RWPE2 (cell line): Measurements from ENCODE around the gene UTRN.

Experiments used
- ATAC-seq: fragments of 200-7000 bp; cut with Tn5 transposase; 3 replicates; pipeline ENCODE4 v1.9.1; 2021; ENCODE audit warnings: low read depth
- DNase-seq: peaks from one replicate; pipeline ENCODE4 v3.0.0-alpha.2; 2020; ENCODE audit warnings: low spot score
- H3K27ac ChIP-seq: fragments of 450-650 bp; 2 replicates; pipeline ENCODE4 v1.5.1; 2017; ENCODE audit warnings: mild to moderate bottlenecking; ENCODE audit not compliant: poor library complexity, severe bottlenecking
- H3K27me3 ChIP-seq: fragments of 250-450 bp; sonication (Bioruptor Pico); 2 replicates; pipeline ENCODE4 v1.5.1; 2021; ENCODE audit warnings: mild to moderate bottlenecking, moderate library complexity; ENCODE audit not compliant: insufficient read depth, poor library complexity, severe bottlenecking
- H3K36me3 ChIP-seq: fragments of 250-450 bp; sonication (Bioruptor Pico); 2 replicates; pipeline ENCODE4 v1.5.1; 2020; ENCODE audit warnings: low read depth, mild to moderate bottlenecking, moderate library complexity
- H3K4me1 ChIP-seq: fragments of 250-450 bp; sonication (Bioruptor Pico); 2 replicates; pipeline ENCODE4 v1.5.1; 2021; ENCODE audit warnings: mild to moderate bottlenecking, moderate library complexity; ENCODE audit not compliant: insufficient read depth, poor library complexity, severe bottlenecking
- H3K4me3 ChIP-seq: fragments of 250-450 bp; sonication (Bioruptor Pico); 2 replicates; pipeline ENCODE4 v1.5.1; 2021; ENCODE audit warnings: mild to moderate bottlenecking, moderate library complexity; ENCODE audit not compliant: severe bottlenecking
- H3K9me3 ChIP-seq: fragments of 250-450 bp; sonication (Bioruptor Pico); 2 replicates; pipeline ENCODE4 v1.5.1; 2021; ENCODE audit warnings: mild to moderate bottlenecking, moderate library complexity; ENCODE audit not compliant: severe bottlenecking
- TF ChIP-seq, protein P1 (sequence below): fragments of 450-650 bp; IDR thresholded peaks from one replicate; pipeline ENCODE4 v1.5.1; 2017; ENCODE audit warnings: mild to moderate bottlenecking, moderate library complexity; ENCODE audit not compliant: poor library complexity, severe bottlenecking

UTRN gene

DNA sequence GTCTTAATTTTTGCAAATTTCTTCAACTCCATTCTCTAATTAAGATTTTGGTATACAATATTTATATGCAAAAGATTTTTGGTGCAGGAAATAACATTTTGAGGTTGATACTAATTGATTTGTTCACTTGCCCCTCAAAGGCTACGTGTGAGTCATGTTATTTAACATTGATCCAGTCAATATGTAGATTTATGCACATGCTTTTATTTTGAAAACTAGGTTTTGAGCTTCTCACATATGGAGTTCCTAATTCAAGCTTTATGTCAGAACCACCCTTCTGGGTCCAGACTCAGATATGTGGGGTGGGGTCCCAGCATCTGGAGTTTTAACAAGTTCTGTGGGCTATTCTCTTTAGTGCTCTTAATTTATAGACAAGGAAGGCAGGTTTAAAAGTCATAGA, 13.8 kb downstream of the UTRN start:
- H3K4me1 ChIP-seq: peaks cover 7% of the 10 kb centered on the region
- no peak for DNase-seq

DNA sequence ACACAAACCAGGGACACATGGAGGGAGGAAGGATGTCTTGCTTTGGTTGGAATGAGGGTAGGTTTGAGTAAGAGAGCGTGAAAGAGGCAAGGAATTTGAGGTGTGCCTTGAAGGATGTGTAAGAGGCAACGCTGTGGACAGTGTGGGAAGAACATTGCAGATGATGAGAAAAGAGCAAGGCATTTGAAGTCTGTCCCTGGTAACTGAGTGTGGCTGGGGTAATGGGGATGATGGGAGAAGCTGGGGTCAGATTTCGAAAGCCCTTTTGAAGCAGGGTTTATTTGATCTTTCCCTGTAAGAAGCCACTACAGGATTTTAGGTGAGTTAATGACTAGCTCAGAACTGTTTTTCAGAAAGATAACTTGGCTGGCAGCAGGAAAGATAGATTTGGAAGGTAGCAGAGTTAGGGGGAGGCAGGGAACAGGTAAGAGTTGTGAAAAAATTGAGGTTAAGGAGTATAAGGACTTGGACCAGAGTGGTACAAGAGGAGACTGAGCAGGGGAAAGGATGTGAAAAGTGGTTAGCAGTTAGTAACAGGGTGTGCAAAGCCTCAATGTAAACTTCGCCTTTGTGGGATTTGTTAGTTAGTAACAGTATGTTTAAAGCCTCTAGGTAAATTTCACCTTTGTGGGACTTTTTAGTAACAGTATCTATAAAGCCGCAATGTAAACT, 17.7 kb downstream of the UTRN start:
- peak; percentile 27; the same call in 1 of the 3 replicates for ATAC-seq
- H3K4me1 ChIP-seq: no peaks in the 10 kb centered on the region
- H3K27ac ChIP-seq: no peak overlapping the region
- no peaks in the 10 kb centered on the region; the same call in 1 of the 2 replicates for H3K36me3 ChIP-seq
- H3K9me3 ChIP-seq: no peaks in the 10 kb centered on the region
- TF ChIP-seq, protein P1, sequence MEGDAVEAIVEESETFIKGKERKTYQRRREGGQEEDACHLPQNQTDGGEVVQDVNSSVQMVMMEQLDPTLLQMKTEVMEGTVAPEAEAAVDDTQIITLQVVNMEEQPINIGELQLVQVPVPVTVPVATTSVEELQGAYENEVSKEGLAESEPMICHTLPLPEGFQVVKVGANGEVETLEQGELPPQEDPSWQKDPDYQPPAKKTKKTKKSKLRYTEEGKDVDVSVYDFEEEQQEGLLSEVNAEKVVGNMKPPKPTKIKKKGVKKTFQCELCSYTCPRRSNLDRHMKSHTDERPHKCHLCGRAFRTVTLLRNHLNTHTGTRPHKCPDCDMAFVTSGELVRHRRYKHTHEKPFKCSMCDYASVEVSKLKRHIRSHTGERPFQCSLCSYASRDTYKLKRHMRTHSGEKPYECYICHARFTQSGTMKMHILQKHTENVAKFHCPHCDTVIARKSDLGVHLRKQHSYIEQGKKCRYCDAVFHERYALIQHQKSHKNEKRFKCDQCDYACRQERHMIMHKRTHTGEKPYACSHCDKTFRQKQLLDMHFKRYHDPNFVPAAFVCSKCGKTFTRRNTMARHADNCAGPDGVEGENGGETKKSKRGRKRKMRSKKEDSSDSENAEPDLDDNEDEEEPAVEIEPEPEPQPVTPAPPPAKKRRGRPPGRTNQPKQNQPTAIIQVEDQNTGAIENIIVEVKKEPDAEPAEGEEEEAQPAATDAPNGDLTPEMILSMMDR: no peak
- no peak for DNase-seq
- H3K27me3 ChIP-seq: no peaks in the 10 kb centered on the region
- no peak overlapping the region for H3K4me3 ChIP-seq

More for the DNA sequence above, 13.8 kb downstream of the UTRN start:
- TF ChIP-seq, protein P1: no peak
- Histone ChIP-seq H3K27ac (no peak overlapping the region), H3K36me3 (peaks cover 28% of the 10 kb centered on the region), H3K4me3 (no peak overlapping the region), H3K27me3 (no peaks in the 10 kb centered on the region), H3K9me3 (no peaks in the 10 kb centered on the region)
- ATAC-seq: no peak

DNA sequence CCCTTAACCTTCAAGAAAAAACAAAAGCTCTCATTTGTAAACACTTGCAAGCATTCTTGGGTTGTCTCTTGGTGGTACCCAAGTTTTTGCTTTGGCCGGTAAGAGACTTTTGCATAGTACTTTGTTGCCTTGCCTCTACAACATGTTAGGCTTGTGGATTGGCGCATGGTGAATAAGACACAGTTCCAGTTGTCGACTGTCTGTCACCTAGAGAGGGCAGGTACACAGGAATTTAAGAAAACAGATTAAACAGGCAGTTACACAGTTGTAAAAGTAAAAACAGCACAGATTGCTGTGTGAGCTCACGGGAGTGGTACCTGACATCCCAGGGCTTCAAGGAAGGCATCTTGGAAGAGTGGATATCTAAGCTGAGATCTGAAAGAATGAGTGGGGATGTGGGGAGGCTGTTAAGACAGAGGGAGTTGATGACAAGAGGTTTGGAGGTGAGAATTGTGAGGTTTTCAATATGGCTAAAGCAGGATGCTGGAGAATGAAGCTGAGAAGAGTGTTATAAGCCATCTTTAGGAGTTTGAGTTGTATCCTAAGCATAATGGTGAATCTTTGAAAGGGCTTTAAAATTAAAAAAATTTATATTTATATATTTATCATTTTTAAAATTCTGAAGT, 19.2 kb downstream of the UTRN start:
- Histone ChIP-seq H3K27ac (no peak overlapping the region), H3K9me3 (no peaks in the 10 kb centered on the region), H3K27me3 (no peaks in the 10 kb centered on the region), H3K4me1 (no peaks in the 10 kb centered on the region), H3K36me3 (peaks cover 8% of the 10 kb centered on the region; the same call in 1 of the 2 replicates), H3K4me3 (no peak overlapping the region)
- no peak for ATAC-seq
- DNase-seq: no peak
- TF ChIP-seq, protein P1: no peak

DNA sequence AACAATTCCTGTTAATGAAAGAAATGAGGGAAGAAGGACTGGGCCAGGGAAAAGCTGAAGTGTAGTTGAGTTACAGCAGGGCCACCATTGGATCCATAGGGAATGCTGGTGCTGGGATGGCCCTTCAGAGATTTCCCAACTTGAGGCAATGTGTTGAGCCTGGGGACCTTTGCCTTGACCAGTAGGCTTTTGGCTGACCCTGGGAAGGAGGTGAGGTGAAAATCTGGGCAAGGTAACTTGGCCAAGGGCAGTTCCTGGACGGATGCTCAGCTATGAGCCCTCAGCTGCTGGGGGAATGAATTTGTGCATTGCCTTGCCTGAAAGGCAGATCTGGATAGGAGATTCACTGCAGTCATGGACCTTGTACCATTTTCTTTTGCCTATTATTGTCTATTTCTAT, 20.4 kb downstream of the UTRN start:
- TF ChIP-seq, protein P1: no peak
- no peaks in the 10 kb centered on the region for H3K4me1 ChIP-seq
- H3K27me3 ChIP-seq: no peaks in the 10 kb centered on the region
- H3K9me3 ChIP-seq: no peaks in the 10 kb centered on the region
- H3K4me3 ChIP-seq: no peak overlapping the region
- DNase-seq: no peak
- peaks cover 8% of the 10 kb centered on the region; the same call in 1 of the 2 replicates for H3K36me3 ChIP-seq
- ATAC-seq: no peak
- H3K27ac ChIP-seq: no peak overlapping the region

DNA sequence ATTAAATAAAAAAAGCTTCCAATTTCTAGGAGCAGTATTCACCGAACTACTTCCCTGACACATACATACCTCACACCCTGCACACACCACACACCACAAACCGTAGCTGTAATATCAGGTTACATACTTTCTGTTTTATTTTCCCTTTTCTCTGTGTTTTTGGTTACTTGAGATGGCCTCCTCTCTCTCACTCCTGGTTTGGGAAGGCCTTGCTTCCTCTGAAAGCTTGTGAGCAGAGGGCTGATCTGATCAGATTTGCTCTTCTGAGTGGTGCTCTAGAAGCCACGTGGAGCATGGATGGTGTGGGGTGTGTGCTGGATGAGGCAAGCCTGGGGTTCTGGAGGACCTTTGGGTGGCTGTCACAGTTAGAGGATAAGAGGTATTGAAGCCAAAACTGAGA, 20.9 kb downstream of the UTRN start:
- H3K4me3 ChIP-seq: no peak overlapping the region
- H3K9me3 ChIP-seq: no peaks in the 10 kb centered on the region
- TF ChIP-seq, protein P1: no peak
- H3K27me3 ChIP-seq: no peaks in the 10 kb centered on the region
- no peaks in the 10 kb centered on the region for H3K4me1 ChIP-seq
- peak; percentile 31; the same call in 1 of the 3 replicates for ATAC-seq
- H3K36me3 ChIP-seq: peaks cover 8% of the 10 kb centered on the region; the same call in 1 of the 2 replicates
- DNase-seq: no peak
- H3K27ac ChIP-seq: no peak overlapping the region
